Measurements from ENCODE around the gene TLCD3A. TPM values are rescaled to one million over a fixed set of nuclear protein-coding genes. Genes with fewer than 3 reads are reported as not detected.
"Not testable (repeated sequence)": the region's sequence is repeated elsewhere in the genome, so short reads cannot be mapped to it uniquely, and the experiment has no call there.

TLCD3A gene
- total RNA-seq, 2 donors from 2014 or later: 7.3 to 15.9 TPM

GRCh38 chr17:787641-788221 lies 55.3 kb downstream of the TLCD3A start:
- peaks cover 31% of the 10 kb centered on the region for H3K36me3 ChIP-seq
- no peaks in the 10 kb centered on the region for H3K27me3 ChIP-seq (replicated peaks; ENCODE audit: insufficient read depth)
- DNase-seq (ENCODE audit: low spot score) (no peak), ATAC-seq (ENCODE audit: insufficient number of reproducible peaks, low FRiP score, low read depth) (no peak)
- peaks cover 11 to 17% of the 10 kb centered on the region in 2 donors for H3K4me1 ChIP-seq (ENCODE audit: control insufficient read depth in 1 of 2, low read depth in 2 of 2)
- H3K27ac ChIP-seq: no peak overlapping the region
- TF ChIP-seq CTCF (IDR thresholded peaks at IDR 0.05): no peak
- H3K9me3 ChIP-seq: no peaks in the 10 kb centered on the region
- H3K4me3 ChIP-seq: no peak overlapping the region

GRCh38 chr17:788551-788950 lies 56.2 kb downstream of the TLCD3A start:
- H3K36me3 ChIP-seq: peaks cover 31% of the 10 kb centered on the region
- DNase-seq (ENCODE audit: low spot score): no peak
- ATAC-seq (ENCODE audit: insufficient number of reproducible peaks, low FRiP score, low read depth): no peak

GRCh38 chr17:789160-789840 lies 56.9 kb downstream of the TLCD3A start:
- Histone ChIP-seq H3K27me3 (replicated peaks; ENCODE audit: insufficient read depth) (no peaks in the 10 kb centered on the region), H3K4me3 (no peak overlapping the region), H3K4me1 (ENCODE audit: control insufficient read depth in 1 of 2, low read depth in 2 of 2) (peaks cover 0 to 2% of the 10 kb centered on the region in 2 donors), H3K36me3 (peaks cover 31% of the 10 kb centered on the region), H3K27ac (peak overlapping the region in 1 of 2 donors; percentile 57), H3K9me3 (no peaks in the 10 kb centered on the region)
- DNase-seq (ENCODE audit: low spot score): no peak
- ATAC-seq (ENCODE audit: insufficient number of reproducible peaks, low FRiP score, low read depth): no peak
- no peak for TF ChIP-seq CTCF (IDR thresholded peaks at IDR 0.05)

More at GRCh38 chr17:788551-788950, 56.2 kb downstream of the TLCD3A start:
- Histone ChIP-seq H3K9me3 (no peaks in the 10 kb centered on the region), H3K4me3 (no peak overlapping the region), H3K27ac (no peak overlapping the region), H3K27me3 (replicated peaks; ENCODE audit: insufficient read depth) (no peaks in the 10 kb centered on the region), H3K4me1 (ENCODE audit: control insufficient read depth in 1 of 2, low read depth in 2 of 2) (peaks cover 3 to 9% of the 10 kb centered on the region in 2 donors)
- no peak for TF ChIP-seq CTCF (IDR thresholded peaks at IDR 0.05)

- ATAC-seq (ENCODE audit: insufficient number of reproducible peaks, low FRiP score, low read depth); H3K4me1 ChIP-seq (ENCODE audit: control insufficient read depth in 1 of 2, low read depth in 2 of 2); H3K4me3 ChIP-seq; H3K9me3 ChIP-seq; H3K27me3 ChIP-seq (replicated peaks; ENCODE audit: insufficient read depth); DNase-seq (ENCODE audit: low spot score): not testable (repeated sequence)
- Histone ChIP-seq H3K27ac (peak overlapping the region in 1 of 2 donors; percentile 57), H3K36me3 (peaks cover 31% of the 10 kb centered on the region)
Observed at GRCh38 chr17:789931-790873, 57.8 kb downstream of the TLCD3A start.

GRCh38 chr17:790874-791247 lies 58.5 kb downstream of the TLCD3A start:
- not testable (repeated sequence) for H3K27me3 ChIP-seq (replicated peaks; ENCODE audit: insufficient read depth); H3K4me1 ChIP-seq (ENCODE audit: control insufficient read depth in 1 of 2, low read depth in 2 of 2); H3K9me3 ChIP-seq; DNase-seq (ENCODE audit: low spot score); ATAC-seq (ENCODE audit: insufficient number of reproducible peaks, low FRiP score, low read depth)
- peak overlapping the region in 1 of 2 donors; percentile 46 for H3K27ac ChIP-seq
- peaks cover 31% of the 10 kb centered on the region for H3K36me3 ChIP-seq
- H3K4me3 ChIP-seq: peak overlapping the region; percentile 24

GRCh38 chr17:791829-792228 lies 59.4 kb downstream of the TLCD3A start:
- Histone ChIP-seq H3K27me3 (replicated peaks; ENCODE audit: insufficient read depth) (no peaks in the 10 kb centered on the region), H3K4me3 (no peak overlapping the region), H3K36me3 (peaks cover 31% of the 10 kb centered on the region), H3K27ac (no peak overlapping the region), H3K4me1 (ENCODE audit: control insufficient read depth in 1 of 2, low read depth in 2 of 2) (peaks cover 0 to 4% of the 10 kb centered on the region in 2 donors), H3K9me3 (no peaks in the 10 kb centered on the region)
- ATAC-seq (ENCODE audit: insufficient number of reproducible peaks, low FRiP score, low read depth): no peak
- no peak for TF ChIP-seq CTCF (IDR thresholded peaks at IDR 0.05)
- no peak for DNase-seq (ENCODE audit: low spot score)
